Stimulated activated CD8-positive, alpha-beta memory T cell treated with anti-CD3 and anti-CD28 coated beads, Interleukin-4, amount 100 ng/mL, for 48 hours (primary cell): ENCODE data around the gene DBF4.
A peak's percentile ranks its signal among the peaks of the same experiment; 100 is the strongest.
"Not testable (repeated sequence)": the region's sequence is repeated elsewhere in the genome, so short reads cannot be mapped to it uniquely, and the experiment has no call there.

Experiments used
- DNase-seq: peaks from one replicate; pipeline ENCODE4 v3.0.0-alpha.2; 2020

DBF4 gene

DNA sequence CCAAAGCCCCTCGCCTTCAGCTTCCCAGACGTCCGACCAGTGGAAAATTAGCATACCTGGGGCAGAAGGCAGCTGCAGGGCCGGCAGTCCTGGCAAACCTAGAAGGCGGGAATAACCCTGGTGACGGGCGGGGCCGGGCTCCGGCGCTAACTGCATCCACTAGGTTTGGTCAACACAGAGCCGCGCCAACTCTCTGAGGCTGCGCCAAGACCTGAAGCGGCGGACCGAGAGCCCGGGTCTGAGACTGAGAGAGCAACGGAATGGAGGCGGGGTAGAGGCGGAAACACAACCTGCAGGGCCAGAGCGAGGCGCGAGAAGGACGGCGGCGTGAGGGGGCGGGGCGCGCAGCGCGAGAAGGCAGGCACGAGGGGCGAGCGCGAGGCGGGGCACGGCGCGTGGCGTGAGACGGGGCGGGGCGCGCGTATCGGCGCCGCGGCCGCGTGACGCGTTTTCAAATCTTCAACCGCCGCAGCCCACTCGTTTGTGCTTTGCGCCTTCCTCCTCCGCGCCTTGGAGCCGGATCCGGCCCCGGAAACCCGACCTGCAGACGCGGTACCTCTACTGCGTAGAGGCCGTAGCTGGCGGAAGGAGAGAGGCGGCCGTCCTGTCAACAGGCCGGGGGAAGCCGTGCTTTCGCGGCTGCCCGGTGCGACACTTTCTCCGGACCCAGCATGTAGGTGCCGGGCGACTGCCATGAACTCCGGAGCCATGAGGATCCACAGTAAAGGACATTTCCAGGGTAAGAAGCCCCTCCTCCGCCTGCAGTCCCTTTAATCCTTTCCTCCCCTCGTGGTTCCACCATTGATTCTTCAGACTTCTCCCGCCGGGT, at the start of gene DBF4, which contains the start of gene SLC25A40:
TSS of gene DBF4 (plus strand) at position 454 of the 829 bp plus-strand sequence. CDS start at position 694, 240 bp downstream.
TSS of gene SLC25A40 (minus strand) at position 321 of the 829 bp plus-strand sequence. CDS start 17,633 bp downstream, outside the sequence.
- DNase-seq: peak; percentile 97

- DNase-seq: not testable (repeated sequence)
Measured at GRCh38 chr7:87828383-87828782, 47.9 kb upstream of the DBF4 start.

GRCh38 chr7:87831097-87831496, 45.2 kb upstream of the DBF4 start:
- no peak for DNase-seq

DNA sequence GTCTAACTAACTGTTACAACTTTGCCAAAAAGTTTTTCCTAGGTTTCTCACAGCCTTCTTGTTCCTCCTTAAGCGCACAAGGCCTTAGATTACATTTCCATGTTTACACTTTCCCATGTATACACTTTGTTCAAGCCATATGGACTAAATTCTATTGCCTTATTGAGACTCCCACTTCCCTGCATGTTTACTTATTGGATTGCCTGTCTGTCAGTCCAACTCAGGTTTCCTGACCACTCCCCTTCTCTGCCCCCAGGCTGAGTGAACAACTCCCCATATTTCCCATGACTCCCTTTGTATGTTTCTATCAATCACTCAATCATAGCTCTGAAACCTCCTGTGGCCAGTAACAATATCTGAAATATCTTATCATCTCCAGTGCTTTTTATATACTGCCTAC, 43.2 kb upstream of the DBF4 start:
- DNase-seq: no peak

GRCh38 chr7:87837597-87837996, 38.7 kb upstream of the DBF4 start:
- no peak for DNase-seq

GRCh38 chr7:87850836-87851593, 25.3 kb upstream of the DBF4 start:
- DNase-seq: no peak

GRCh38 chr7:87852306-87852705, 24.0 kb upstream of the DBF4 start:
- no peak for DNase-seq

DNA sequence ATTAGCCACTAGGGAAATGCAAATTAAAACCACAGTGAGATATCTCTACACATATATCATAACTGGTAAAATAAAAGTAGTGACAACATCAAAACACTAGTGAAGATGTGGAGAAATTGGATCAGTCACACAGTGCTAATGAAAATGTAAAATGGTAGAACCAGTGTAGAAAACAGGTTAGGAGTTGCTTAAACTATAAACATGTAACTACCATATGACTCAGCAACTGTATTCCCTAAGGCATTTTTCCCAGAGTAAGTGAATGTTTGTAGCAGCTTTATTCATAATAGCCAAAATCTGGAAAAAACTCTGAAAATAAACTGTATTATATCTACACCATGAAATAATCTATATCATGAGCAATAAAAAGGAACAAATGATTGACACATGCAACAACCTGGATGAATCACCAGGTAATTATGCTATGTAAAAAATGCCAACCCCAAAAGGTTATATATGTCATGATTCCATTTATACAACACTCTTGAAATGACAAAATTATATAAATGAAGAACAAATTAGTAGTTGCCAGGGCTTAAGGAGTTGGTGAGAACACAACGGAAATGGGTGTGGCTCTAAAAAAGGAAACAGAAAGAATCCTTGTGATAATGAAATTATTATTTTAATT, 22.9 kb upstream of the DBF4 start:
- DNase-seq: no peak

GRCh38 chr7:87858417-87859100, 17.7 kb upstream of the DBF4 start:
- DNase-seq: no peak

GRCh38 chr7:87866089-87866488, 10.2 kb upstream of the DBF4 start:
- no peak for DNase-seq

GRCh38 chr7:87866533-87866932, 9.8 kb upstream of the DBF4 start:
- not testable (repeated sequence) for DNase-seq

DNA sequence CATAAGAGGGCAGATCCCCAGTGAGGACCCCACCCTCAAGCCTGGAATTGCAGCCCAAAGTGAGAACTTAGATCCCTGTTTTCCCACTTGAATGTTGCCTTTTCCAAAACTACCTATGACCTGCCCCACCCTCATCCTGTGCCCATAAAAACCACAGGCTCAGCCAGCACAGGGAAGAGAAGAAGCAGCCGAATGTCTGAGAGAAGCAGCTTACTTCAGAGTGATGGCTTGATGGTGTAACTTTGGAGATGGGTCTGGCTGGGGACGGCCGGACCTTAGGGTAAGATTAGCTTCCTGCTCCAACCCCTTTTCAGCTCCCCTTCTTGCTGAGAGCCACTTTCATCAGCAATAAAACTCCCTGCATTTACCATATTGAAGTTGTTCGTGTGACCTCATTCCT, 5.8 kb upstream of the DBF4 start:
- DNase-seq: no peak

DNA sequence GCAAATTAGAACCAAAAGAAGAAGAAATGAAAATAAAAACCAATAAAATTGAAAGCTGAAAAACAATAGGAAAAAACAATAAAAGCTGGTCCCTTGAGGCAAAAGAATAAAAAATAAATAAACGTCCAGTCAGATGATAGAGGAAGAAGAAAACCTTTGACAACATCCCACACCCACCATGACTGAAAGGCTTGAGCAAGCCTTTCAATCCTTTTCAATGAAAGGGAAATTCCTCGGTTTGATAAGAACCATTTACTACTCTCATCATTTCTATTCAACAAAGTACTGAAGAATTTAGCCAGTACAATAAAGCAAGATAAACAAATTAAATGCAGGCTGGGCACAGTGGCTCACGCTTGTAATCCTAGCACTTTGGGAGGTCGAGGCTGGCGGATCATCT, 3.9 kb upstream of the DBF4 start:
- no peak for DNase-seq

DNA sequence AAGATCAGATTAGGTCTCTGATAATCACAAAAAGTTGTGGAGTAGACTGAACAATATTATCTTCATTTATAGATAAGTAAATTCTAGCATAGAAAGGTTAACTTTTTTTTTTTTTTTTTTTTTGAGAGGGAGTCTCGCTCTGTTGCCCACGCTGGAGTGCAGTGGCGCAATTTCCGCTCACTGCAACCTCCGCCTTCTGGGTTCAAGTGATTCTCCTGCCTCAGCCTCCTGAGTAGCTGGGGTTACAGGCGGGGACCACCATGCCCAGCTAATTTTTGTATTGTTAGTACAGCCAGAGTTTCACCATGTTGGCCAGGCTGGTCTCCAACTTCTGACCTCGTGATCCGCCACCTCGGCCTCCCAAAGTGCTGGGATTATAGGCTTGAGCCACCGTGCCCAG, 3.0 kb upstream of the DBF4 start:
- not testable (repeated sequence) for DNase-seq

- no peak for DNase-seq
Measured at GRCh38 chr7:87874066-87874465, 2.2 kb upstream of the DBF4 start.

- DNase-seq: no peak
Measured at GRCh38 chr7:87875151-87876039, 898 bp upstream of the DBF4 start.

GRCh38 chr7:87876869-87877234, 559 bp downstream of the DBF4 start:
- peak; percentile 72 for DNase-seq

GRCh38 chr7:87877366-87878040, 1.2 kb downstream of the DBF4 start:
- DNase-seq: no peak

- no peak for DNase-seq
Measured at GRCh38 chr7:87878208-87878735, 2.0 kb downstream of the DBF4 start.

GRCh38 chr7:87882151-87882937, 6.1 kb downstream of the DBF4 start:
- DNase-seq: no peak
